Measurements from ENCODE around the gene MED19.
"Not testable (repeated sequence)": the region's sequence is repeated elsewhere in the genome, so short reads cannot be mapped to it uniquely, and the experiment has no call there.

The MED19 gene

DNA sequence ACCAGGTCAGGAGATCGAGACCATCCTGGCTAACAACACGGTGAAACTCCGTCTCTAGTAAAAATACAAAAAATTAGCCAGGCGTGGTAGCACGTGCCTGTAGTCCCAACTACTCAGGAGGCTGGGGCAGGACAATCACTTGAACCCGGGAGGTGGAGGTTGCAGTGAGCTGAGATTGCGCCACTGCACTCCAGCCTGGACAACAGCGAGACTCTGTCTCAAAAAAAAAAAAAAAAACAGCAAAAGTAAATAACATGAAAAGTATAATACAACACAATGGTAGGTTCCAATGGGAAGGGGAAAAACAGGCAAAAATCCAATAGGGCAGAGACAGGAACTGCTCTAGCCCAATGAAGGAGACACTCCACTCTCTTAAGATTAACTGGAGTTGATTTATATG lies 6.6 kb downstream of the MED19 start:
- DNase-seq (ENCODE audit: low read depth in 2 of 2), result not testable (repeated sequence)

DNA sequence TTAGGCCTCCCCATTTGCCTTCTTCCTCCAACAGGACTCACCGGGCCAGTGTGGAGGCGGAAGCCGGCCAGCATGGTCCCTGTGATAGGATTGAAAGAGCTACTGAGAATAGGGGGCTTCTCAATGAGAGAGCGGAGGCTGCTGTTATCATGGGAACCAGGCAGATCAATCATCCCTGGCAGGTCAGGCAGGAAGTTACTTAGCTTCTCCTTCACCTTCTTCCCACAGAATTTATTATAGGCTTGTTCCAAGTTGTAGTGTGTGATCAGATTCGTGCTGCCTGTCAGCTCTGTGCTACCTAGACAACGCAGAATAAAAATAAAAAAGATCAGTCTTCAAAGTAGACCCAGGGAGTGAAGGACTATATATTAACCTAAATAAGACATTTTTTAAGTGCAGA lies 7.1 kb downstream of the MED19 start:
- DNase-seq (ENCODE audit: low read depth in 2 of 2), result no peak

DNA sequence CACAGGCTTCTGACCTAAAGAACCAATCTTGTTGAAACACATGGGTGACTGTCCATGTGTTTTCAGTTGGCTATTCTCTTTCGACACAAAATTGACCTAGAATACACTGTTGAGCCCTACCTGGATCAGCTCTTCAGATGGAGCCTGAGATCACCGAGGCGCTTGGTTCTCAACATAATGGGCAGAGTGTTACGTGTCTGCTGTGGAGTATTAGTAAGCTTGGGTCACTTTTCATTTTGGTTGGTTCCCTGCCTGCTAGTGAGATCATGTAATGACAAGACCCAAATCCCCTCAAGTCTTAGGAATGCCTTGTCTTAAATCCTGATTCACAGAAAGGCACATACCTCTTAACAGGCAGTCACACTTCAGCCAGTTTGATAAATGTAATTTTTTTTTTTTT lies 8.7 kb downstream of the MED19 start:
- no peak for DNase-seq (ENCODE audit: low read depth in 2 of 2)

DNA sequence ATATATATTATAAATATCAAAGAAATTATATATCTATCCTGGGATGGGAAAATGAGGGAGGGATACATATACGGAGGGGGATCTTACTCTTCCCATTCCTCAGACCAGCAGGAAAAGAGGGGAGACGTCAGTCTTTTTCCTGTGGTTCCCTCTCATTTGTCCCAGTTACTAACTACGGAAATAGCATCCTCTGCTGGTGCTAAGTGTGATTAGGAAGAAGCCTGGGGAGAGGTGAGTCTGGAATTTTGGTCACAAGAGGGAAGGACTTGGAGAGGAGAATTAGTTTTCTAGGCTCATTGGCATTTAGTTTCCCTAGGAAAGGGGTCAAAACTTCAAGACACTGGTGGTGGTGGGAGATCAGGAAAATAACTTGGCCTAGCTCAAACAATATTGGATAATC lies 11.6 kb downstream of the MED19 start:
- DNase-seq (ENCODE audit: low read depth in 2 of 2), result no peak

DNA sequence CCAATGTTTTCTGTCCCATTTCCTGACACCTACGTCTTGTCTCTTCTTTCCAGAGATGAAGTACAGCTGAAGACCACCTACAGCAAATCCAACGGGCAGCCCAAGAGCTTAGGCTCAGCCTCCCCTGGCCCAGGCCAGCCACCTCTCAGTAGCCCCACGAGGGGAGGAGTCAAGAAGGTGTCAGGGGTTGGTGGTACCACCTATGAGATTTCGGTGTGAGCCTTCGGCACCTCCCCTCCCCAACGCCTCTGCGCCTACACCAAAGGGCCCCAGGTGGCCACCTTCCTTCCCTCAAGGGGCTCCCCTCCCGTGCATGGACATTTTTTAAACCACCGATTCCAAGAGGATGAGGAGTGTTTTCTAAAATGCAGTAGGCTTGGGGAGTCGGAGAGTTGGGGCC lies 12.2 kb downstream of the MED19 start:
- DNase-seq (ENCODE audit: low read depth in 2 of 2), result no peak

DNA sequence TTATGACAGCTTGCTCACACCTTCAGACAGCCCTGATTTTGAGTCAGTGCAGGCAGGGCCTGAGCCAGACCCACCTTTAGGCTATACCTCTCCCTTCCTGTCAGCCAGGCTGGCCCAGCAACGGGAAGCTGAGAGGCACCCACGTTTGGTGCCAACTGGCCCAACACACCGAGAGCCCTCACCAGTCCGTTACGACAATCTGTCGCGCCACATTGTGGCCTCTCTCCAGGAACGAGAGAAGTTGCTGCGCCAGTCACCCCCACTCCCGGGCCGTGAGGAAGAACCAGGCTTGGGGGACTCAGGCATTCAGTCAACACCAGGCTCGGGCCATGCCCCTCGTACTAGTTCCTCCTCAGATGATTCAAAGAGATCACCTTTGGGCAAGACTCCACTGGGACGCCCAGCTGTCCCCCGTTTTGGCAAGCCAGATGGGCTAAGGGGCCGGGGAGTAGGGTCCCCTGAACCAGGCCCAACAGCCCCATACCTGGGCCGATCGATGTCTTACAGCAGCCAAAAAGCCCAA lies 13.1 kb downstream of the MED19 start:
- no peak for DNase-seq (ENCODE audit: low read depth in 2 of 2)

DNA sequence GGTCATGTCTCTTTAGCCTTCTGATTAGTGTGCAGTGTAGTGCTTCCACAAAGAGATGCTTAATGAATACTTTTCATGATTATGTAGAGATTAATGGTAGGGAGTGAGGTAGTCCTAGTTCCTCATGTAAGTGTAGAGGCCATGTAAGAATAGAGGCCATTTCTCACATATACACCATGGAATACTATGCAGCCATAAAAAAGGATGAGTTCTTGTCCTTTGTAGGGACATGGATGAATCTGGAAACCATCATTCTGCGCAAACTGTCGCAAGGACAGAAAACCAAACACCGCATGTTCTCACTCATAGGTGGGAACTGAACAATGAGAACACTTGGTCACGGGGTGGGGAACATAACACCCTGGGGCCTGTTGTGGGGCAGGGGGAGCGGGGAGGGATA lies 21.5 kb downstream of the MED19 start:
- DNase-seq (ENCODE audit: low read depth in 2 of 2), result not testable (repeated sequence)

DNA sequence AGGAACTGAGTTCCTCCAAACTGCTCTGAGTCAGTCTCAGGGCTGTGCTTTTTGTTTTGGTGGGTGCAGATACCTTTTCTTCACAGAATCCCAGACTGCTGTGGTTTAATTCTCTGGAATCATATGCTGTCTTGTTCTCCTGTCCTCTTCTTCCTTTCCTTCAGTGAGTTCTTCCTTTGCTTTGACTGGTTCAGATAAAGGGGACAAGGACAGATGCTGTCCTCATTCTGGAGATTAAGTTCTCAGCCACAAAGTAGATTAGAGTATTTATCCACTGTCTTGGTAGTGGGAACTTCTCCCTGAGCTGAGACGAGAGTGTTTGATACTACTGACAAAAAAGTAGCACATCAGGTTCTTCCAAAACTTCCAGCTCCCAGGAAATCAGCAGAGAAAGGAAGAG lies 30.8 kb downstream of the MED19 start:
- DNase-seq (ENCODE audit: low read depth in 2 of 2), result no peak

DNA sequence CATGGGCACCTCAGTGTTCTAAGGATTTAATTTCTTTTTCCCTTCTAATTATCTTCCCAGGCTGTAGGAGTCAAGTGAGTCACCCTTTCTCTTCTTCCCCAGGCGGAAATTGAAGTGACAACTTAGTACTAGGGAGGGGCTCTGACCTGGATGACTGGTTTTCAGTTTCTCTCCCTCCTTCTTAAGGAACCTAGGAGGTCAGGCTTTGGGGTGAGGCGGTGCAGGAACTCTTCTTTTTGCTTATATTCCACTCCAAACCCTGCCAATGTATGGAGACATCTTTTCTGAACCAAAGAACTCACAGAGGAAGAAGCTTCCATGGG lies 31.5 kb downstream of the MED19 start:
- DNase-seq (ENCODE audit: low read depth in 2 of 2), result no peak

DNA sequence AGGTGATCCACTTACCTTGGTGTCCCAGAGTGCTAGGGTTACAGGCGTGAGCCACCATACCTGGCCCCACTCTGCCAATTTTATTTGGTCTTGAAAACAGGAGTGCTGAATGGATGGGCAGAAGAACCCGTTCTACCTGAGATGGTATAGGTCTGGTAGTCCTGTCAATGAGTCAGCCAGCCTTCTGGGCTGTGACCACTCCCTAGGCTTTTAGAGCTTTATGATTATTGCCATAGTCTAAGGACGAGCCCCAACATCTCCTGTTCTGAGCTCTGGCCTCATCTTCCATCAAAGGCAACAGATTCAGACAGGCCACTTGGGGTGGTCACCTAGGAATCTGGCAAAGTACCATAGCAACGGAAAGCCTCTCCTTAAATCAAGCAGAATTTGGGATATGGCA lies 32.6 kb downstream of the MED19 start:
- no peak for DNase-seq (ENCODE audit: low read depth in 2 of 2)

DNA sequence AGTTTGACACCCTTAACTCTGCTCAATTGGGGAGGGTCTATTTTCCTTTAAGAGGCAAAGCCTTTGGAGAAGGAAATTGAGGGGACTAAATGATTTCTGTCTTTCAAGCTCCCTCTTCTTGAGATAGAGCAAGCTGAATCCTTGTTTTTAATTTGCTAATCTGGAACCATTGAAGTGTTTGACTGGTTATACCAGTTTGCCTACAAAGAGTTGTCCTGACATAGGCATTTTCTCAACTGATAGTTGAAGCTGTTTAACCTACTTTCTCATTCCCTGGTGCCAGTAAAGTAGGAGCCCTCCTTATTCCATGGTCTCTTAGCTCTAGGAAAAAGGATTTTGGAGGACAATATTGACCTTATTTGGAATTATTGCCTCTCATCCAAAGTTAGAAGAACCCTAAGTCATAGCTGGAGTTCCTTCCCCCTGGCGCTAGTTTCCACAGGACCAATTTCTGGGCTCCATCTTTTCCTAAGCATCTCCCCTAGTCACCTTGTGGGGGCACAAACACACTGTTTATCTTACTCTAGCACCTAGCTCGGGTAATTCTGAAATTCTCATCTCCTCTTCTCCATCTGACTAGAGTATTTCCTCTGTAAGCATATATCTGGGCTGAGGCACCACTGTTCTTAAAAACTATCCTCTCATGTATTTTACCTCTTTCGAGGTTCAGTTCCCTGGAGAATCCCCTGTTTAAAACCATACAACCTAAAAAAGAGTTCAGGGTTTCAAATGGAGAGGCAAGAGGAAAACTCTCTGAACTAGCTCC lies 36.7 kb downstream of the MED19 start:
- DNase-seq (ENCODE audit: low read depth in 2 of 2), result no peak

DNA sequence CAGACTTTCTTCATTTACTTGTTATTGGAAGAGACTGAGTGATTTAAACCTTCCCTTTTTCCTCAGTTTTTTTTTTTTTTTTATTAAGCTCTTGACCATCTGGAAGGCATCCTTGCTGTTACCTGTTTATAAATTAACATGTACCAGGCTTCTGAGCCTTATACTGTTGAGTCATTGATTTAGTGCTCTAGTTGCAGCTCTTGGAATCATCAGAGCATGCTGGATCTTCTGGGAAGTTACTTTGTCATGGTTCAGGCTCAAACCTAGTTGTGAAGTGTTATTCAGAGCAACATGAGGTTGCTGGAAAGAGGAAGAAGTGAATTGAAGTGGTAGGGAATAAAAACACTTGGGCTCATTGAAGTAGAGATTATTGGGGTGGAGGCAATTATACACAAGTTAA lies 37.8 kb downstream of the MED19 start:
- DNase-seq (ENCODE audit: low read depth in 2 of 2), result no peak

DNA sequence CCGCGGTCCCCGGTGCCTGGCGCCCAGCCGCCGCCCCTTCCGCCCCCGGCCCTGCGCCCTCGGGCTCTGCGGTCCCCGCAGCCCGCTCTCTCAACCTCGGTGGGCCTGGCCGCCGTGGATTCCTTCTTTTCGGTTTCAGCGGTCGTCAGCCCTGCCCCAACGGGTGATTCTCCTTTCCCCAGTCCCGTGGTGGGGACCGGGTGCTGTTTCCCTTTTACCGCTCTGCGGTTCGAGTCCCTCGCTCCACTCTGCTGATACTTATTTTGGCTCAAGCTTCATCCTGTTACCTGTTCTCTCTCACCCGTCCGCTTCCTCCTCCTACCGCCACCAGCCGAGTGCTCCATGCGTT lies 43.6 kb downstream of the MED19 start:
- DNase-seq (ENCODE audit: low read depth in 2 of 2), result no peak

DNA sequence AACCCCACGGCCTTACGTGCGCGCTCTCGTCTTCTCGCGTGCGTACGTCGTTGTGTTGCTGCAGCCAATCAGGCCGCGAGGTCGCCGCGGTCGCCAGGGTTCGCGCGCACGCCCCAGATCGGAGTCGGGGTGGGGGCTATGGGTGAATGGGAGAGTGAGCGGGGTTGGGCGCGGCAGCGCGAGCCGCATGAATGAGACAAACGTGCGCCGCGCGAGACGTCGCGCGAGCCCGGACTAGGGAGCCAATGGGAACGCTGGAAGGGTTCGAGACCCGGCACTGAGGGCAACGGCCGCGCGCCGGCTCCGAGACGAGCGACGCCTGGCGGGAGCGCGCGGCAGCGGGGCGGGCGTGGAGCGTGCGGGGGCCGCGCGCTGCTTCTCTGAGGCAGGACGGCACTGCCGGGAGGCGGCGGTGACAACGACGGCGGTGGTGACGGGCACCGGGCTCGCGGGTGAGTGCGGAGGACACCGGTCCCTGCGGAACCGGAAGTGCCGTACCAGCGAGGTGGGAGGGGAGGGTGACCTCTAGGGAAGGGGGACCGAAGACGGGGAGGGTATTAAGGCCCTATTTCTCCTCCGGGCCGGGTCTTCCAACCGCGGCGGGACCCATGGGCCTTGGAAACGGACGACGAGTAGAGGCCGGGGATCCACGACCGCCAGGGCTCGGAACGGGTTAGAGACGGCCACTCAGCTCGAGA lies 44.1 kb downstream of the MED19 start, which contains the start of gene ZDHHC5:
Gene ZDHHC5 (plus strand): TSS at position 379 of the 698 bp plus-strand sequence. CDS start 4,977 bp downstream, outside the sequence.
- peak; percentile 99 for DNase-seq (ENCODE audit: low read depth in 2 of 2)

DNA sequence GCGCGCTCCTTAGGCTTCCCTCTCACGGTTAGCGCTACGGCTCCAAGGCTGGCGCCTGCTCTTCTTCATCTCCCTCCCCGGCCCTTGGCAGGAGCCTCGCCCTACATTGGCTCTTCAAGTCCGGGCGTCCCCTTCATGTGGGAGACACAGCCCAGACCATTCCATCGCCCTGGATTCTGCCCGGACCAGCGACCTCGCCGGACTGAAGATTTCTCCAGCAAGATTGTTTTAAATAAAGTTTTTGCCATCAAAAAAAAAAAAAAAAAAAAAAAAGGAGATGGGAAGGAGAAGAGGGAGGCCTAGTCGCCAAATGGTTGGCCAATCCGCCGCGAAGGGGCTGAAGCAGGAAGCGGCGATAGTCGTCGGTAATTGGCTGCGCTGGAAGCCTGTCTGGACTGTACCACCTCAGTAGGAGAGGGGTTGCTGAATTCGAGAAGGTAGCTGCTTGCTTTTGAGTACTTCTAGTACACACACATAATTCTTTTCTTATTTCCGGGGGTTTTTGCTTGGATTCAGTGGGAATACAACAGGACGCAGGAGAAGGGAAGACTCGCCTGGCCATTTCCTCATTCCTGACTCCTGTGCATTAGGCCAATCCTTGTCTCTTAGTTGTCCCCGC lies 44.8 kb downstream of the MED19 start:
- peak; percentile 98 to 99 for DNase-seq (ENCODE audit: low read depth in 2 of 2)

DNA sequence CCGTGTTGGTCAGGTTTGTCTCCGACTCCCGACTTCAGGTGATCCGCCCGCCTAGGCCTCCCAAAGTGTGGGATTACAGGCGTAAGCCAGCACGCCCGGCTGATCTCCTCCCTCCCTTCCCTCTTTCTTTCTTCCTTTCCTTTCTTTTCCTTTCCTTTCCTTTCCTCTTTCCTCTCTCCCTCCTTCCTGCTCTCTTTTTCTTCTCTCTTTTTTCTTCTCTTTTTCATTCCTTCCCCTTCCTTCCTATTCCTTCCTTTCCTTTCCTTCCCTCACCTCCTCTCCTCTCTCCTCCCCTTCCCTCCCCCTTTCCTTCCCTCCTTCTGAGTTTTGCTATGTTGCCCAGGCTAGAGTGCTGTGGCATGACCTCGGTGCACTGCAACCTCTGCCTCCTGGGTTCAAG lies 48.0 kb downstream of the MED19 start:
- DNase-seq (ENCODE audit: low read depth in 2 of 2), result no peak

DNA sequence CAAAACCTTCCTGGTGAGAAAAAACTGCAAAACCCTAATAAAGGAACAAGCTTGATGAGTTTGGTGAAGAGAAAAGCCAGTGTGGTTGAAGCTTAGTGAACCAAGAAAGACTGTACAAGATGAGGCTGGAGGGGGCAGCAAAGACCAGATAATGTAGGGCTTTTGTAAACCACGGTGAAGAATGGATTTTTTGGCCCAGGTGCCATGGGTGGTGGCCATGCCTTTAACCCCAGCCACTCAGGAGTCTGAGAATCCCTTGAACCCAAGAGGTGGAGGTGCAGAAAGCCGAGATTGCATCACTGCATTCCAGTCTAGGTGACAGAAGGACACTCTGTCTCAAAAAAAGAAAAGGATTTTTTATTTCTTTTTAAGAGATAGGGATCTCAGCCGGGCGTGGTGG lies 49.1 kb downstream of the MED19 start:
- DNase-seq (ENCODE audit: low read depth in 2 of 2), result no peak

DNA sequence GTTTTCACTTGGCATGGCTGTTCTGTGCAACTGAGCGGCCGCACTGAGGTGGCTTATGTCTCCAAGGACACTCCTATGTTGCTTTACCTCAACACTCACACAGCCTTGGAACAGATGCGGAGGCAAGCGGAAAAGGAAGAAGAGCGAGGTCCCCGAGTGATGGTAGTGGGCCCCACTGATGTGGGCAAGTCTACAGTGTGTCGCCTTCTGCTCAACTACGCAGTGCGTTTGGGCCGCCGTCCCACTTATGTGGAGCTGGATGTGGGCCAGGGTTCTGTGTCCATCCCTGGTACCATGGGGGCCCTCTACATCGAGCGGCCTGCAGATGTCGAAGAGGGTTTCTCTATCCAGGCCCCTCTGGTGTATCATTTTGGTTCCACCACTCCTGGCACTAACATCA lies 52.3 kb downstream of the MED19 start:
- no peak for DNase-seq (ENCODE audit: low read depth in 2 of 2)

DNA sequence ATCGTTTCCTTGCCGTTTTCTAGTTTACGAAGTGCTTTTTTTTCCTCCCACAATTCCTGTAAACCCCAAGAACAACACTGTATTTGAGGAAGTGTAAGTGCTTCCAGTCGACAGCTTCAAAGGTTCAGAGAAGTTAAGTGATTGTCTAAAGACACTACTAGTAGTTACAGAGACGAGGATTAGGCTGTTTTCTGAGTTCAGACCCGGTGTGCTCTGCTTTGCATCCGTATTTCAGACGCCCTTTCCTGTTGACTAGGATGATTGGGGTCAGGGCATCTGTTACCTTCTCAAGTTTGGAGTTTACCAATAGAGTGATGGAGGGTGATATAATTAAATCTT lies 54.0 kb downstream of the MED19 start:
- no peak for DNase-seq (ENCODE audit: low read depth in 2 of 2)

DNA sequence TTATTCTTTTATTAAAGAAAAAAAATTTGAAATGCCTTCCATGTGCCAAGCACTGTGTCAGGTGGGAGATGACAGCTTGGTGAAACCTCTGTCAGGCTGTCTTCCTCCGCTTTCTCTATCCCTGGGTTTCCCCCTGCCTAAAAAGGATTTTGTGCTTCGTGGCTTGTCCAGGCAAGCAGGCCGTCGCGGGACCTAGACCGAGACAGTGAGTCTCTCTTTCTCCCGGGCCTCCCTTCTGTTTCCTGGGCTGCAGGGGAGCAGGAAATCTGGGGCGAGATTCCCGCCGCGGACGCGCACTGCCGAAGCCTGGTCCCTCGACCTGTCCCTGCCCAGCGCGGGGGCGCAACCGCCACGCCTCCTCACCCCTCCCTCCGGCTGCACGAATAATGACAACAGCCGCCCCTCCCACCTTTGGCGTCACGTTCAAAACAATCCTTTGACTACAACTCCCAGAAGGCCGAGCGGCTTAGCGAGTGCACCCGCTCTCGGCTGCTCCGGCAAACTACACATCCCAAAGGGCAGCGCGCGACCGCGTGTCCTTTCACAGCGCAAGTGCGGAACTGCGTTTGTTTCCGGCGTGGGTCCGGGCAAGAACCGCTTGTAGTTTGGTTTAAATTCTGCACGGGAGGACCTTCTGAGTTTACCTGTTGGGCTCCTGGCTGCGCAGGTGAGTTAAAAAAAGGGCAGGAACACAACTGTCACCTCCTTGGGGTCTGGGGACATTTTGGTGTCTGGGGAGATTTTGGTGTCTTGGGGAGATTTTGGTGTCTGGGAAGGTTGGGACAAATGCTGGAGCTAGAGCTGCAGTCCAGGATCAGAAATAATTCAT lies 54.6 kb downstream of the MED19 start, which contains the start of gene CLP1:
Gene CLP1 (plus strand): TSS at position 569 of the 829 bp plus-strand sequence. CDS start 1,715 bp downstream, outside the sequence.
- peak; percentile 93 to 95 for DNase-seq (ENCODE audit: low read depth in 2 of 2)

DNA sequence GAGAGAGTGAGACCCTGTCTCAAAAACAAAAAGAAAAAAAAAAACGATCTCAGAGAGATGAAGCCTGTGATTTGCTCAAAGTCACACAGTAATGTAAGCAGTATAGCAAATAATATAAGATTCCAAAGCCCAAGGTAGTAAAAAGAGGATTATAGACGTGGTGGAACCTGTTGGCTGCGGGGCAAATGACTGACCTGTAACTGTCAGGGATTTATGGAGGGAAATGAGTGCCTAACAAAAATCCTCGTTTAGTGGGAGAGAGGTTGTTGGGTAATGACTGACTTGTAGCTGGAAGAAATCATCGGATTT lies 55.2 kb downstream of the MED19 start:
- DNase-seq (ENCODE audit: low read depth in 2 of 2), result no peak
